Right renal pelvis (tissue), 4 donors: ENCODE data around the gene TAS2R41. TPM values are rescaled to one million over a fixed set of nuclear protein-coding genes. Genes with fewer than 3 reads are reported as not detected.
"Not testable (repeated sequence)": the region's sequence is repeated elsewhere in the genome, so short reads cannot be mapped to it uniquely, and the experiment has no call there.

Source experiments
- DNase-seq, 4 donors: peaks; one replicate each; pipeline ENCODE4 v3.0.0-alpha.2; 2013; ENCODE audit warnings: low read depth in 4 of 4, low spot score in 3 of 4, missing footprints in 1 of 4
- polyA plus RNA-seq, 4 donors: library from polyadenylated mRNA; unstranded; fragments of 120-200 nt; gene quantifications; one replicate each; pipeline ENCODE4 v1.2.1, GENCODE V29; 2013; ENCODE audit not compliant: insufficient read length in 4 of 4

The TAS2R41 gene
- polyA plus RNA-seq, 4 donors = not detected

DNA sequence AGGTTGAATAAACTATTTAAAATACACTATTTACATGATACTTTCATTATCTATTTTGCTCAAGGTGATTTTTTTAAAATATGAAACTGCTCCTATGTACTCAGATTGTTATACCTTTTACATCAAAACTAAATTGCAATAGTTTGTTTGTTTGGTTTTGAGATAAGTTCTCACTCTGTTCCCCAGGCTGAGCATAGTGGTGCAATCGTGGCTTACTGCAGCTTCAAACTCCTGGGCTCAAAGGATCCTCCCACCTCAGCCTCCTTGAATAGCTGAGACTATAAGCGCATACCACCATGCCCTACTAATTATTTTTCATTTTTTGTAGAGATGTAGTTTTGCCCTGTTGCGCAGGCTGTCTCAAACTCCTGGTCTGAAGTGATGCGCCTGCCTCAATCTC is 21.7 kb upstream of the TAS2R41 start:
- DNase-seq = no peak

DNA sequence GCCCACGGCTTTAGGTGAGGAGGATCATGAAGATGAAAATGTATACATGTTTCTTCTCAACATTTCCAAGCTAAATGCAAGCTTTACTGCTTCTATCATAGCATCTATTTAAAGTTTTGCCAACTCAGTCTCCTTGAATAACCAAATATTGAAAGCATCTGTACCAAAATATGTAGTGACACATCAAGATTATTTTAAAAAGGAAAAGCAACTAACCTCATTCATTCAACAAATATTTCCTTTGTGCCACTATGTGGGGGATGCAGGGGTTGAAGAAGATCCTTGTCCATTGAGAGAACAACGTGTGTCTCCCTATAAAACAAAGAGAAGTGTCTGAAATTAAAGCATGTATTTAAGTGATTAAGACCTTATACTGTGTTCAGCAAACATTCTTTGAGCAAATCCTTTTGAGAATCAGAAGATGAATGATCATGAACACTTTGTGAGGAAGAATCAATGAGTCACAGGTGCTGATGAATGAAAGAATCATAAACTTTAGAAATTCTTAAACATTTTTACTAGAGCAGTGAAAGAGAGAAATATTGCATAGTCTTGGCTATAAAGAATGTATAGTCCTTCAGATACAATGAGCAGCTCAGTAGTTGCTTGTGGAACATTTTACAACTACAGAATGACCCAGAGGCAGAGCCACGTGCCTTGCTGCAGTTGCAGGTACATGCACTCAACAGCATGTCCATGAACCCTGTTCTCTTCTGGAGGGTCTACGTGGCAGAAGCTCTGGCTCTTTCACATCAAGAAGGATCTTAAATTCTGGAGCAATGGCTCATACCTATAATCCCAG is 20.5 kb upstream of the TAS2R41 start:
- DNase-seq = no peak

DNA sequence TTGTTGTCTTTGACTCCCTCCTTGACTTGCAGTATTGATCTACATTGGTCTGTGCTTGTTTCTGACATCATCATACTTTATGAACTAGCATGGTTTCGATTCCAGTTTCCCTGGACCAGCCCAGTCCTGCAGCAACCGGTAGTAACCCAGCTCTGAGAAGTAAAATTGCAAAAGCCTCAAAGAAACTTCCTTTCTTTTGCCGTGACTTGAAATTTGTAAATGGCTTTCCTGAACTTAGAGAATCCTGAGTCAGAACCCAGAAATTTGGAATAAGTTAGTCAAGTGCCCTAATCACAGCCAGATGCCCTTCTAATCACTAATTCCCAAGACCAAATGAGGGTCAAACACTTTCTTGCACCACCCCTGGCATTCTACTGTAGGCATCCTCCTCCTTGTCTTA is 19.4 kb upstream of the TAS2R41 start:
- DNase-seq = no peak

DNA sequence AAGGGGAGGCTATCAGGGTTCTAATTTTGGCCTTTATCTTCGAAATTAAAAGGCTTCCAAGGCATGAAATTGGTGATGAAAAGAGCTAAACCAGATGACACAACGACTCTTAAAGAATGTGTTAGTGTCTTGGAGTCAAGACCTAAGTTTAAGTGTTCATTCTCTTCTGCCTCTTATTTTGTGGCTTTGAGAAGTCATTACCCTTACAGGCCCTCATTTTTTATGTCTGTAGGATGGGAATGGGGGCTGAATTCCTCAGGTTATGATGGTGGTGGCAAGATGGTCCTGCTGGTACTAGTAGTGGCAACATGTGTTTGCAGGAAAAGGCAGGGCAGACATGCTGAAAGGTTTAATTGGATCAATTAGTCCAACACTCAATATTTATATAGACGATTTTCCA is 19.0 kb upstream of the TAS2R41 start:
- DNase-seq = no peak

DNA sequence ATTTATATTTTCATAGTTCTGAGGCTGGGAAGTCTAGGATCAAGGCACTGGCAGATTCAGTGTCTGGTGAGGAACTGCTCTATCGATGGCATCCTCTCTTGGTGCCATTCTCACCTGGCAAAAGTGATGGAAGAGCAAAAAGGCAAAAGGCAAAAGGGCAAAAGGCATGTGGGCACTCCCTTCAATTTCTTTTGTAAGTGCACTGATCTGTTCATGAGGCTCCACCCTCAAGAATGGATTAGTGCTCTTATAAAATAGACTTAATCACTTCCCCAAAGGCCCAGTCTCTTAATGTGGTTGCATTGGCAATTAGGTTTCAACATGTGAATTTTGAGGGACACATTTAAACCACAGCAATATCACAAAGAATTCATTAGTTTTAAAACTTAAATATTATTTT is 18.3 kb upstream of the TAS2R41 start:
- no peak for DNase-seq

DNA sequence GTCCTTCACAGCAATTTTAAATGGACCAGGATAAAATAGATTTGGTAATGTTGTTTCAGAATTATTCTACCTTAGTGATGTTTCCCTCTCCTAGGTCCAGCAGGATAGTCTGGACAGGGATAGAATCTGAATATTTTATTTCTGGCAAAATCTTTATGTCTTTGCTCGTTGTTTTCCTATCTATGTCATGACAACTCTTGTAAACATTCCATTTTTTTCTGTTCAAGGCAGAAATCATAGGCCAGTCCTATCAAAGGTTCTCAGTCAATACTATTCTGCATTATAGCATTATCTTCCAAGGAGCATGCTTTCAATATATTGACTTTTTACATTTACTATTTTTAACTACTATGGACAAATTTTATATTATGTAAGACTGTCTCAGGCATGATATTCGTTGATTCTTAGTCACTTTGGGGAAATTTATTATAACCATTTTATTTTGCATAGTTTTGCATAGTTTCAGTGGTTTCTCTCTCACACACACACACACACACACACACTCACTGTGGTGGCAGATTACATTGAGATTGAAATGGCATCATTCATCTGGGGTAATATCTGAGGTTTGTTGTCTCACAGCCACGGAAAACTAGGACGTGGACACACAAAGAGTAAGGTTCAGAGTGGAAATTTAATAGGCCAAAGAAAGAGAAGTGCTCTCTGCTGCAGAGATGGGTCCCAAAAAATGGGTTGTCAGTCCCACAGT is 17.2 kb upstream of the TAS2R41 start:
- no peak for DNase-seq

DNA sequence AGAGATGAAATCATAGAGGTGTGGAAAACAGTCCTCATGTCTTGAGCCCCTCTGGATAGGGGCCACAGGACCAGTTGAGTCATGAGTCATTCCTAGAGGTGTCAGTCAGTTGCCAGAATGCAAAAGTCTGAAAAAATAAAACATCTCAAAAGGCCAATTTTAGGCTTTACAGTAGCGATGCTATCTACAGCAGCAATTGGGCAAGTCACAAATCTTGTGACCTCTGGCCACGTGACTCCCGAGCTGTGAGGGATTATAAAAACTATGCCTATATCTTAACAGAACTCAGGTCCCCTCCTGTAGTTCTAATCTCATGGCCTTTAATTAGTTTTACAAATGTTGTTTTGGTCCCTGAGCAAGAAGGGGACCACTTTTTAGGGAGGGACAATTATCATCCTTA is 15.6 kb upstream of the TAS2R41 start:
- no peak for DNase-seq

DNA sequence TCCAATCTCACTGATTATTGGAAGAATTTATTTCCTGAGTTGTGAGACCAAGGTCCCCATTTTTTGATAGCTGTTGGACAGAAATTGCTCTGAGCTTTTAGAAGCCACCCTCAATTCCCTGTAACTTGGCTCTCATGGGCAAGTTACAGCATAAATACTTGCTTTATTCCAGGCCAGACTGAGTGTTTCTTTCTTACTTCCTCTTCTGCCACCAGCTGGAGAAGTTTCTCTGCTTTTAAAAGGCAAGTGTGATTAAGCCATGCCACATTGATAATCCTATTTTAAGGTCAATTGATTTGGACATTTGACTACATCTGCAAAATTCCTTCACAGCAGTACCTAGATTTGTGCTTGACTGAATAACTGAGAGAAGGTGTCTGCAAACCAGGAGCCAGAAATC is 14.1 kb upstream of the TAS2R41 start:
- no peak for DNase-seq

DNA sequence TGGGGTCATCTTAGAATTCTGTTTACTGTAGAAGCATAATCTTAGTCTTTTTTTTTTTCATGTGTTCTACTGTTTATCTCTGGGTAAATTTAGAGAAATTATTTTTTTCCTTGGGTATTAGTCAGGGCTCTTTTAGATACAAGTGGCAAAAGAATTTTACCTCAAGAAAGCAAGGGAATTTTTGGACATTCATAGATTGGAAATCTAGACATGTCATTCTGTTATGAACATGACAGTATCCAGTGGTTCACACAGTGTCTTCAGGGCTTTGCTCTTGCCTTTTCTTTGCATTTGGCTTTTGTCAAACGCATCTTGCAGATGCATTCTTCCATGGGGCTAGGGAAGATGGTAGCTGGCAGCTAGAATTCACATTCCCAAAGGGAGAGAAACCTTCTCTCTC is 13.7 kb upstream of the TAS2R41 start:
- no peak for DNase-seq

DNA sequence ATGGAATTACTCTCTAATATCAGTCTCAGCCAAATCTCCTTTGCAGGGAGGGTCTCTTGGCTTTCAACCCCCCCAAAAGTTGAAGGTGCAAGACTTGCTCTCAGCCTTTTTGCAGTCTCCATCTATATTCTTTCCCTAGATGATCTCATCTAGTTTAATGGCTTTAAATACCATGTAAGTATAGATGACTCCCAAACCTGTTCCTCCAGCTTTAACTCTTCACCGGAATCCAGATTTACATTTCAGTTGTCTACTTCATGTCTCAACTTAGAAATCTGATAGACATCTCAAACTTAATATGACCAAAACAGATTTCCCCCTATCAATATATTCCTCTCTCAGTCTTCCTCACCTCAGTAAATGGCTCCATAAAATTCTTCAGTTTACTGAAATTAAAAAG is 9.9 kb upstream of the TAS2R41 start:
- DNase-seq = no peak

DNA sequence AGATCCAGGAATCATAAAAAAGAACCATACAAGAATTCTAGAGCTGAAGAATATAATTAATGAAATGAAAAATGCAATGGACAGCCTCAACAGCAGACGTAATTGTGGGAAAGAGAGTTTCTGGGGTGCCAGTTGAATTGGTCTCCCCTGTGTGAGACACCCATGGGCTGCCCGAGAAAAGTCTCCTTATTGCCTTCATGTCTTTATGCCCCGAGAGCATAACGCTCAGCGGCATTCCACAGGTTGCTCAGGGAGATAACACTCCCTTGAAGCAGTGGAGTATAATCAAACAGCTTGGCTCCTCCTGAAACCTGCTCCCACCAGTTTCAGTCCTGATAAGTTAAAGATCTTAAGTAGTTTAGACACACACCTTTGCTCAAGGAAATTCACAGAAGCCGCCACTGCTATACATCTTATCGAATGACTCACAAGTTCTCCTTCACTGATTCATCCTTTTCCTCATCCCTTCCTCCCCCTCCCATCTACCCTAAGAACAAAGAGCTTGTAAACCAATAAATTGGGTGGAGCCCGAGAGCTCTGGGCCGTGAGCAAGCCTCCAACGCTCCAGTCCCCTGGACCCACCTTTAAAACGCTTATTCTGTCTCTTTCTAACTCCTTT is 5.5 kb upstream of the TAS2R41 start:
- not testable (repeated sequence) for DNase-seq

DNA sequence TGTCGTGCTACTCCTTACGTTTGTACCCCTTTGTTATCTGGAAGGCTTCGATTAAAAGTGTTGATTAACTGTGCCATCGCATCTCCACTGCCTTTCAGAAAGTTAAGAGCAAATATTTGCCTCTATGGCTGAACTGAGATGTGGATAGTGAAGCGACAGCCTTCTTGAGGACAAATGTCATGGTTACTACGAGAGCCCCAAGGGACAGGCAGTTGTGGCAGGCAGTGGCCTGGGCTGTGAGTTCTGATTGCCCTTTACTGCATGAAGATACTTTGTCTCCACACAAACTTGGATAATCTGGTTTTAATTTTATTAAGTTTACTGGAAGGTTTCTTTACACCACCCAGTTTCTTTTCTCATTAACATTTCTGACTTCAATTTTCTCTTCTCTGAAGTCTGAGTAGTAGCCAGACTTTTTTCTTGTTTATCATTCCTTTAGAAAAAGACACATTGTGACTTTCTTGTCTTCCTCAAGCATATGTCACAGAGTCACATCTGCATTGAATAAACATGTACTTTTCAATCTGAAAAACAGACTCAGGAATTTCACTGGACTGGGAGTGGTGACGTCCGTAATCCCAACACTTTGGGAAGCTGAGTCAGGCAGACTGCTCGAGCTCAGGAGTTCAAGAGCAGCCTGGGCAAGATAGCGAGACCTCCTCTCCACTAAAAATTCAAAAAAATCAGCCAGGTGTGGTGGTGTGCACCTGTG is 1.5 kb downstream of the TAS2R41 start:
- DNase-seq = no peak

DNA sequence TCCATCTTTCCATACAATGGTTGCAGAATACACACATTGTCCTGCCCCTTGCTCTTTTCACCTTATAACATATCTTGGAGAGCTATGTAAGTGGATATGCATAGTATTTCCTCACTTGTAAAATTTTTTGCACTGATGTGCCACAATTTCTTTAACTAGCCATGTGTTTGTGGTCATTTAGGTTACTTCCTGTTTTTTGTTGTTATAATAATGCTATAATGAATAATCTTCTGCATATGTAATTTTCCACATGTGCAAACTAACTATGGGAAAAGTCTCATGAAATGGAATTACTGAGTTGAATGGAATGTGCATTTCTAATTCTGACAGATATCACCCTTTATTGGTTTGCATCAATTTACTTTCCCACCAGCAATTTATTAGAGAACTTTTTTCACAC is 2.8 kb downstream of the TAS2R41 start:
- DNase-seq = no peak

DNA sequence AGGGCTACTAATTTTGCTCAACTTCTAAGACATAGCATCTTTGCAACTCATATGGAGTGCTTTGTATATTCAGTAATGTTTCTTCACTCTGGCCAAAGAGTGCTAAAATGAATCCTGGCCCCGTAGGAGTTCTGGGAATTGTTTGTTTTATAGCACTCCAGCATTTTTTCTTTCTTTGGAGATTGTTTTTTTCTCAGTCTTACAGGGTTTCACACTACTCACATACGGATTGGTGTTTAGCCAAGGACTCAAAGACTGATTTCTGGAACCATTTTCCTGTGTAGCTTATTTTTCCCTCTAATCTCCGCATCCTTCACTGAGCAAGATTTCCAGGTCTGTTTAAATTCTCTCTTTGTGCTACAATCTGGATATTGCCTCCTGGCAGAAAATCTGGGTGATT is 6.4 kb downstream of the TAS2R41 start:
- no peak for DNase-seq

DNA sequence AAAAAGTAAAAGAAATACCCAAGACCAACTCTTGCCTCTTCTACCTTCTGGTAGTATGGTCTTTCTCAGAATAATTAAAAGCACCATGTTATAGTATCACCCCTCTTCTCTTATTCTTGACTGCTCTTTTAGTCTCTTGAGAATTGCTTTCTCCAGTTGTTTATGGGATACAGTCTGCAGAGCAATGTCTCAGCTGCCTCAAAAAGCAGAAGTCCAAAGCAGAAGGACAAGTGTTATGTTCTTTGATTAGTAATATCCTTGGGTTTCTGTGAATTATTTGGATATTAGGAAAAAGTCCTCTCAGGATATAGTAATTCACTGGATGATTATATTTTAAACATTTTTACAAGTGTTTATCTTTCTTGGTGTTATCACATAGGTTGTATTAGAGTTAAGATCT is 7.4 kb downstream of the TAS2R41 start:
- no peak for DNase-seq

DNA sequence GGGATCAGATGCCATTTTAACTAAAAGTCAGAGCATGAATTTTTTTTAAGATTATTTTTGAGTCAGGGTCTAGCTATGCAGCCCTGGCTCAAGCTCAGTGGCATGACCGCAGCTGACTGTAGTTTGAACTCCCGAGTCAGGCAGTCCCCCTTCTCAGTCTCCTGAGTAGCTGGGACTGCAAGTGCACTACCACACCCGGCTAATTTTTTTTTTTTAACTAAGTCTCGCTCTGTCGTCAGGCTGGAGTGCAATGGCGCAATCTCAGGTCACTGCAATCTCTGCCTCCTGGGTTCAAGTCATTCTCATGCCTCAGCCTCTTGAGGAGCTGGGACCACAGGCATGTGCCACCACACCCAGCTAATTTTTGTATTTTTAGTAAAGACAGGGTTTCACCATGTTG is 7.8 kb downstream of the TAS2R41 start:
- no peak for DNase-seq

DNA sequence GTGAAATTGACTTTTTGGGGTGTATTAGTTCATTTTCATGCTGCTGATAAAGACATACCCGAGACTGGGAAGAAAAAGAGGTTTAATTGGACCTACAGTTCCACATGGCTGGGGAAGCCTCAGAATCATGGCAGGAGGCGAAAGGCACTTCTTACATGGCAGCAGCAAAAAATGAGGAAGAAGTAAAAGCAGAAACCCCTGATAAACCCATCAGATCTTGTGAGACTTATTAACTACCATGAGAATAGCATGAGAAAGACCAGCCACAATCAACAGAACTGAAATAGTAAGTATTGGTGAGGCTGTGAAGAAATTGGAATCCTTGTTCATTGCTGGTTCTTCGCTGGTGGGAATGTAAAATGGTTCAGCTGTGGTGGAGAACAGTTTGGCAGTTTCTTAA is 8.6 kb downstream of the TAS2R41 start:
- not testable (repeated sequence) for DNase-seq

DNA sequence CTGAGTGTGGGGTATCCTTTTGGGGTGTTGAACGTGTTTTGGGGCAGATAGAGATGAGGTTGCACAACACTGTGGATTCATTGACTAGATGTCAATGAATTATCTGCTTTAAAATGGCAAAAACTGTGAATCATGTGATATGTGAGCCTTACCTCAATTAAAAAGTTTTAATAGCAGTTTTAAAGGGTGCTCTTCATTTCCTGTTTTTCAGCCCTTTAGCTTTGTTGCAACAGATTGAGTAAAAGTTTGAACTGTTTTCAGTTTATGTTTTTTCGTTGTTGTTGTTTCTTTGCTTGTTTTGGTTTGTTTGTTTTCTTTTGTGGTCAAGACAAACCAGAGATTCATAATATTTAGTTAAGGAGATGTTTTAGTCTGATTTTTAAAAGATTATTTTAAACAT is 9.4 kb downstream of the TAS2R41 start:
- no peak for DNase-seq

DNA sequence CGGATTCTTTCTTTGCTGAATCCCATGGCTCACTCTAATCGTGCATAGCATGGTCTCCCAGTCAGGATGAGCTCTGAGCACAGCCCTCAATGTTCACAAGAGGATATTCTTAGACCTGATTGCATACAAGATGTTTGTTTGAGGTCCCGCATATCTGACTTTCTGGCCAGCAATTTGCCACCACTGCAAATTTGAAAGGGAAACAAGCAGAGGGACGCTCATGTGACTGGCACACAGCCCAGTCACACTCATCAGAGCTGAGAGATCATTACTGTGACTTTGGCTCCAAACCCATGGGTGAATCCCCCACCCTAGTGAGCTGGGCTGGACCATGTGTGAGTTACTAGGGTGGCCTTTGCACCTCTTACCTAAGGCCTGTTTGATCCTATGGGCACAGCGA is 9.9 kb downstream of the TAS2R41 start:
- no peak for DNase-seq

DNA sequence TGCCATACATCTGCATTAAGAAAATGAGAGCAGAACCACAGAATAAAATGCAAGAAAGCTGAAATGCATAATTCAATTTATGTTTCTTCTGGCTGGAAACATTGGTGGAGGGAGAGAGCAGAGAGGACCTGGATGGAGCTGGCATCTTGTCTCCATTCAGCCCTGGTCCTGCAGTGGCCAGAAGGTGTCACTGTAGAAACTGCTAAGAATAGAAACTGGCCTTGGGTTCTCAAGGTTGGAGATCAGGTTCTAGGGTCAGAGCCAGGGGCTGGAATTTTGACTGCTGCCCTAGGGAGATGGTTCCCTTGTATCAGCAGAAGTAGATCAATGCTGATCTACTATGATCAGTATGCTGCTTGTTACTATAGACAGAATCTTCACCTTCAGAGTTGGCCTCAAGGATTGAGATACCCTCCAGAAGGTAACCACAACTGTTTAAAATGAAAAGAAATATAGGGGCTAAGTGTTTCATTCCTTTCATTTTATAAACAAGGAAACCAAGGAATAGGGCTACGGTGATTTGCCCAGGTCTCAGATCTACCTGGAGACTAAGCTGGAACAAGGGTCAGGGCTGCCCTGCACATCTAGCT is 13.1 kb downstream of the TAS2R41 start:
- DNase-seq = no peak

DNA sequence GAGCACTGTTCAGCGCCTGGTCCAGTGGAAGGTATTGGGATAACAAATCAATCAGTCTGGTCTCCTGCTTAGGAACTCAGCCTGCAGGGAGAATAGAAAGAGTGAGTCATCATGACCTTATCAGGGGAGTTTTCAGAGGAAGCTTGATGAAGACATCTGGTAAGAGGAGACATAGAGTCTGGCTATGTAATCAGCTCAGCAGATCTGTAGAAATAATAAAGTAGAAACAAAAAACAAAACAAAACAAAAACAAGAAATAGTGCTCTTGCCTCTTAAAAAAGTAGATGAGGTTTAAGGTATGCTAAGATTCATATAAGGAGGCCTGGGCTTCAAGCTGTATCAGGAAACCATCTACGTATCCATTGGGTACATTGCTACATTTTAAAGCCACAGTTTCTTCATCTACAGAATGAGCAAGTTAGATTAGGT is 14.4 kb downstream of the TAS2R41 start:
- DNase-seq = no peak
